ENCODE results near the gene NMUR2. TPM values are rescaled to one million over a fixed set of nuclear protein-coding genes. Genes with fewer than 3 reads are reported as not detected.

NMUR2 gene
- total RNA-seq, 1 experiment from 2014 or later, result not detected

- Histone ChIP-seq H3K4me1 (ENCODE audit: insufficient read depth, low read length, poor library complexity, severe bottlenecking) (no peaks in the 10 kb centered on the region), H3K4me3 (ENCODE audit: low read depth, low read length, poor library complexity, severe bottlenecking) (no peak overlapping the region), H3K9me3 (ENCODE audit: low read depth, low read length, poor library complexity, severe bottlenecking) (no peaks in the 10 kb centered on the region), H3K27ac (ENCODE audit: low read depth, low read length, poor library complexity, severe bottlenecking) (no peak overlapping the region), H3K27me3 (replicated peaks; ENCODE audit: insufficient read depth, low read depth, low read length, poor library complexity) (peaks cover 5% of the 10 kb centered on the region), H3K36me3 (ENCODE audit: insufficient read depth, low read length, poor library complexity, severe bottlenecking) (no peaks in the 10 kb centered on the region)
- TF ChIP-seq, protein P1, sequence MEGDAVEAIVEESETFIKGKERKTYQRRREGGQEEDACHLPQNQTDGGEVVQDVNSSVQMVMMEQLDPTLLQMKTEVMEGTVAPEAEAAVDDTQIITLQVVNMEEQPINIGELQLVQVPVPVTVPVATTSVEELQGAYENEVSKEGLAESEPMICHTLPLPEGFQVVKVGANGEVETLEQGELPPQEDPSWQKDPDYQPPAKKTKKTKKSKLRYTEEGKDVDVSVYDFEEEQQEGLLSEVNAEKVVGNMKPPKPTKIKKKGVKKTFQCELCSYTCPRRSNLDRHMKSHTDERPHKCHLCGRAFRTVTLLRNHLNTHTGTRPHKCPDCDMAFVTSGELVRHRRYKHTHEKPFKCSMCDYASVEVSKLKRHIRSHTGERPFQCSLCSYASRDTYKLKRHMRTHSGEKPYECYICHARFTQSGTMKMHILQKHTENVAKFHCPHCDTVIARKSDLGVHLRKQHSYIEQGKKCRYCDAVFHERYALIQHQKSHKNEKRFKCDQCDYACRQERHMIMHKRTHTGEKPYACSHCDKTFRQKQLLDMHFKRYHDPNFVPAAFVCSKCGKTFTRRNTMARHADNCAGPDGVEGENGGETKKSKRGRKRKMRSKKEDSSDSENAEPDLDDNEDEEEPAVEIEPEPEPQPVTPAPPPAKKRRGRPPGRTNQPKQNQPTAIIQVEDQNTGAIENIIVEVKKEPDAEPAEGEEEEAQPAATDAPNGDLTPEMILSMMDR (conservative IDR thresholded peaks at IDR 0.05; ENCODE audit: low read depth, low read length), result no peak
- no peak for TF ChIP-seq EZH2 (IDR thresholded peaks at IDR 0.05; ENCODE audit: borderline replicate concordance, low read depth, low read length, poor library complexity, severe bottlenecking)
- ChIA-PET POLR2A (ENCODE audit: low non-redundant PET) (no interaction called here), CTCF (no interaction called here)
- DNase-seq (ENCODE audit: low spot score), result no peak
- intact Hi-C loops (cut with micrococcal nuclease; ENCODE audit: unreplicated experiment), result no loop called here
- no TSS peak for BruUV-seq (replicated peaks)
Observed at GRCh38 chr5:152424501-152424900, 19.4 kb upstream of the NMUR2 start.

GRCh38 chr5:152422081-152422480 is 17.0 kb upstream of the NMUR2 start:
- H3K4me3 ChIP-seq (ENCODE audit: low read depth, low read length, poor library complexity, severe bottlenecking), result no peak overlapping the region
- no peaks in the 10 kb centered on the region for H3K4me1 ChIP-seq (ENCODE audit: insufficient read depth, low read length, poor library complexity, severe bottlenecking)
- BruUV-seq (replicated peaks), result no TSS peak
- ChIA-PET CTCF (no interaction called here), POLR2A (ENCODE audit: low non-redundant PET) (no interaction called here)
- no peak for DNase-seq (ENCODE audit: low spot score)
- intact Hi-C loops (cut with micrococcal nuclease; ENCODE audit: unreplicated experiment), result no loop called here
- TF ChIP-seq, protein P1 (conservative IDR thresholded peaks at IDR 0.05; ENCODE audit: low read depth, low read length), result no peak
- no peak for TF ChIP-seq EZH2 (IDR thresholded peaks at IDR 0.05; ENCODE audit: borderline replicate concordance, low read depth, low read length, poor library complexity, severe bottlenecking)
- no peaks in the 10 kb centered on the region for H3K36me3 ChIP-seq (ENCODE audit: insufficient read depth, low read length, poor library complexity, severe bottlenecking)
- H3K9me3 ChIP-seq (ENCODE audit: low read depth, low read length, poor library complexity, severe bottlenecking), result no peaks in the 10 kb centered on the region
- no peak overlapping the region for H3K27ac ChIP-seq (ENCODE audit: low read depth, low read length, poor library complexity, severe bottlenecking)
- peaks cover 5% of the 10 kb centered on the region for H3K27me3 ChIP-seq (replicated peaks; ENCODE audit: insufficient read depth, low read depth, low read length, poor library complexity)

DNA sequence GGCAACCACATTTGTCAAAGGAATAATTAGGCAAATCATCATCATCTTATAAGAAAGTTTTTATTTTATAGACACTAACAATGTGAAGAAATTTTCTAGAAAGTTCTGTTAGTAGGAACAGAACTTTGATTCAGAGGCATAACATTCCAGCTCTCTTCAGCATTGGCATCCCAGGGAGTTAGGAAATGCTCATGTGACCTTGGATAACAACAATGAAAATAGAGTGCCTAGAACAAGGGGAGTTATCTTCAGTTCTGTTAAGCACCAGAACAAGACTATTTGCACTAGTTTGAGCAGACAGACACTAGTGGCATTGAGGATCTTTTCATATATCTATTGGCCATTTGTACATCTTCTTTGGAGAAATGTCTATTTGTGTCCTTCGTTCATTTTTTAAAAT is 7.0 kb upstream of the NMUR2 start:
- H3K36me3 ChIP-seq (ENCODE audit: insufficient read depth, low read length, poor library complexity, severe bottlenecking), result no peaks in the 10 kb centered on the region
- peaks cover 2% of the 10 kb centered on the region for H3K9me3 ChIP-seq (ENCODE audit: low read depth, low read length, poor library complexity, severe bottlenecking)
- intact Hi-C loops (cut with micrococcal nuclease; ENCODE audit: unreplicated experiment), result no loop called here
- no peaks in the 10 kb centered on the region for H3K27me3 ChIP-seq (replicated peaks; ENCODE audit: insufficient read depth, low read depth, low read length, poor library complexity)
- ChIA-PET CTCF (no interaction called here), POLR2A (ENCODE audit: low non-redundant PET) (no interaction called here)
- H3K4me3 ChIP-seq (ENCODE audit: low read depth, low read length, poor library complexity, severe bottlenecking), result no peak overlapping the region
- no peak overlapping the region for H3K27ac ChIP-seq (ENCODE audit: low read depth, low read length, poor library complexity, severe bottlenecking)
- TF ChIP-seq, protein P1 (conservative IDR thresholded peaks at IDR 0.05; ENCODE audit: low read depth, low read length), result no peak
- no peak for TF ChIP-seq EZH2 (IDR thresholded peaks at IDR 0.05; ENCODE audit: borderline replicate concordance, low read depth, low read length, poor library complexity, severe bottlenecking)
- no peaks in the 10 kb centered on the region for H3K4me1 ChIP-seq (ENCODE audit: insufficient read depth, low read length, poor library complexity, severe bottlenecking)
- DNase-seq (ENCODE audit: low spot score), result no peak
- BruUV-seq (replicated peaks), result no TSS peak
